HG03159 (cell line): Measurements from ENCODE around the gene HRCT1.
"Not testable (repeated sequence)": the region's sequence is repeated elsewhere in the genome, so short reads cannot be mapped to it uniquely, and the experiment has no call there.

Experiments used
- ATAC-seq: cut with Tn5 transposase; IDR thresholded peaks from one replicate; pipeline ENCODE4 v1.9.1; 2021; ENCODE audit warnings: mild to moderate bottlenecking, moderate library complexity; ENCODE audit not compliant: unreplicated experiment

Gene HRCT1

DNA sequence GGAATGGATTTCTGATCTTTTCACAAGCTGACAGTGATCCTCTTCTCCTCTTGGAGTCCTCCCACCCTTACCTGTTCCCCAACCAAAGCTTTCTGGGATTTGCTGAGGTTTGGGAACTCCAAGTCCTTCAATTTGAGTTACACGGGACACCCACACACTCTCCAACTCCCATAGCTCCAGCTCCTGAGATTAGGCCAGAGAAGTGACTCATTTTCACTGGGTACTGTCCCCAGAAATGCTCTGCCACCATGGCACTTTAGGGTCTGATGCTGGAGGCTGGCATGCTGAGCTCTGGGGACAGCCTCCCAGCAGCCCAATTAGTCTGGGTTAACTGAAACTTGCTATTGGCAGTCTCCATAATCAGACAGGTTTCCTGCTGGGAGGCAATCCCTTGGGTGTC is 14.0 kb upstream of the HRCT1 start:
- ATAC-seq, result no peak

DNA sequence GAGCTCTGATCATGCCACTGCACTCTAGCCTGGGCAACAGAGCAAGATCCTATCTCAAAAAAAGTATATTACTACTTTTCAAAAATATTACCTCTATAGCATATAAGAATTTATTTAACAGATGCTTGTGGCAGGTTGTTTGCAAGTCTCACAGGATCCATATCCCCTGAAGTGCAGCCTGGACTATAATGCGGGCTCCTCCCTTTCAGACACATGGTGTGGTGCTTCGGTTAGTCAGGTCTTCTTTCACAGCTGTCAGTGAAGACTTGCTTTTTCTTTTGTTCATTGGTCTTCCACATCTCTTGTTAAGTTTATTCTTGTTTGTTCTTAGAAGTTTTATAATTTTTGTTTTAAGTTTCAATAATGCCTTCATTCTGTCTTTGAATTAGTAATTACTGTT is 9.4 kb upstream of the HRCT1 start:
- no peak for ATAC-seq

GRCh38 chr9:35897376-35898099 is 8.5 kb upstream of the HRCT1 start:
- not testable (repeated sequence) for ATAC-seq

GRCh38 chr9:35898337-35898736 is 7.7 kb upstream of the HRCT1 start:
- no peak for ATAC-seq

- ATAC-seq, result no peak
Observed at GRCh38 chr9:35899021-35899420, 7.0 kb upstream of the HRCT1 start.

DNA sequence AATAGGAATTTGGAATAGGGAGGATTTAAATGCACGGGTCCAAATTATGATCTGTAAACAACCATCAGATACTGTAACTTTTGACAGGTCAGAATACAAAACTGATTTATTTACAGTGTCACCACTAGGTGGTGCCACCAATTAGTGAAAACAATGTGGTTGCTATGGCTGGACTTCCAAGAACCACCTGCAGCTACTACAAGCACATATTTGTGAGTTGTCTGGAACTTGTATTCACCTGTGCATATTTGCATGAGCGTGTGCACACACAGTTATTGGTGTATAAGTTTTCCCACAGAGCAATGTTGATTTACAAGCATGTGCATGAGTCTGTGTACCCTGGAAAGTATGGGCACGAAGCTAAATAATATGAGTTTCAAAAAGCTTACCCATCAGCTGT is 3.0 kb upstream of the HRCT1 start:
- no peak for ATAC-seq

- ATAC-seq, result no peak
Observed at GRCh38 chr9:35904338-35904737, 1.7 kb upstream of the HRCT1 start.

- ATAC-seq, result no peak
Observed at GRCh38 chr9:35905051-35905781, 786 bp upstream of the HRCT1 start.

DNA sequence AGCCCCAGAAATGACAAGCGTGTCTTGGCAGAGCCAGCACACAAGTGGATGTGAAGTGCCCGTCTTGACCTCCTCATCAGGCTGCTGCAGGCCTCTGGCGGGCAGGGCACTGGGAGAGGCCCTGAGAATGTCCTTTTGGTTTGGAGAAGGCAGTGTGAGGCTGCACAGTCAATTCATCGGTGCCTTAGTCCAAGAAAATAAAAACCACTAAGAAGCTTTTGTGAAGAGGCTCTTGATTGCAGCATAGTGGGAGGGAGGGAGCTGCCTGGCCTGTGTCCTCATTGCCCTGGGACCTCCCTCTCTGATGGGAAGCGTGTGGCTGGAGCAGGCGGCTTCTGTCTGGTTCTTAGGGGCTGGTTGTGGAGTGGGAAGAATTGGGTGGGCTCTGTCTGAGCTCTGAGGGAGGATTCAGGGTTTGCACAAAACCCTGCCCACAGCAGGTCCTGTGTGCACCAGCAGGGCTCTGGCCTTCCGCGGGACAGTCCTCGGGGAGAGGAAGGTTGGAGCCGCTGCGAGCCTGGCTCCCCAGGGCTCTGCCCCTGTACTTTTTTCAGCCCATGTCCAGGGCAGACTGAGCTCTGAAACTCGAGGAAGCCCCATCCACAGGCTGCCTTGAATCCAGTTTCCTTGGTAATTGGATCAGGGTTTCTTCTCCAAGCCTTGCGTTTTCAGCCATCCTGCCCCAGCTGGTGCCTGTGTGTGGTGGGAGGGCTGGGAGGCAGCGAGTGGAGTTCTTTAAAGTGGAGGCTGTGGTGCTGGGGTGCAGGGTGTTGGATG is 1.1 kb downstream of the HRCT1 start:
- no peak for ATAC-seq

DNA sequence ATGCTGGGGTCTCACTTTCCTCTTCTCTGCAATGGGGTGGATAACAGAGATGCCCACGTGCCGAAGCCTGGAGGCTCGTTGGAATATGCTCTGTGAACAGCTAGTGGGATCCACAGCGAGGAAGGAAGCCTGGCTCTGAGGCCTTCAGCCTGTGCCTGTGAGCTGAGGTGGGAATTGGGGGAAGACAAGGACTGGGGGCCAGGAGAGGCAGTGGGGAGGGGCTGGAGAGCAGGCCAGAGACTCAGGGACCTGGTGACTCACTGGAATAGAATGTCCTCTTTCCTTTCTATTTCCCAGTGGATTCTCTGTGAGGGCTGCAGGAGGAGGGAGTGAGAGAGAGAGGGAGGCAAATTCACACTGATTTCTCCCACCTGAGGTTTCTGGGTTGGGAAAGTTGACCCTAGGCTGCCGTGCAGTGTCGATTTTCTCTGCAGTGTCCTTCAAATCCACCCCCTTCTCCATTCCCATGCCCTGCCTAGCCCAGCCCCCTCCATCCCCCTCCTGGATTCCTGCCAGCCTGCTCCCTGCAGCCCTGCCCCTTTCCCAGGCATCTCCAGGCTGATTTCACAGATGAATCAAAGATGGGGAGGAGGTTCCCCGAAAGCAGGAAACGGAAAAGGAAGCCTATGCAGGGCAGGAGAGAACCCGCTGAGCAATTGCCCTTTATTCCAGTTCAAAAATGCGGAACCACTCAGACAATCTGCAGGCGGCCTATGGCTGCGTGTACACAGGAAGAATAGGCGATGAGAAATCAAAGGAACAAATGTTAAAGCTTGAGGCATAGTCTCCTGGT is 1.9 kb downstream of the HRCT1 start:
- ATAC-seq, result no peak

DNA sequence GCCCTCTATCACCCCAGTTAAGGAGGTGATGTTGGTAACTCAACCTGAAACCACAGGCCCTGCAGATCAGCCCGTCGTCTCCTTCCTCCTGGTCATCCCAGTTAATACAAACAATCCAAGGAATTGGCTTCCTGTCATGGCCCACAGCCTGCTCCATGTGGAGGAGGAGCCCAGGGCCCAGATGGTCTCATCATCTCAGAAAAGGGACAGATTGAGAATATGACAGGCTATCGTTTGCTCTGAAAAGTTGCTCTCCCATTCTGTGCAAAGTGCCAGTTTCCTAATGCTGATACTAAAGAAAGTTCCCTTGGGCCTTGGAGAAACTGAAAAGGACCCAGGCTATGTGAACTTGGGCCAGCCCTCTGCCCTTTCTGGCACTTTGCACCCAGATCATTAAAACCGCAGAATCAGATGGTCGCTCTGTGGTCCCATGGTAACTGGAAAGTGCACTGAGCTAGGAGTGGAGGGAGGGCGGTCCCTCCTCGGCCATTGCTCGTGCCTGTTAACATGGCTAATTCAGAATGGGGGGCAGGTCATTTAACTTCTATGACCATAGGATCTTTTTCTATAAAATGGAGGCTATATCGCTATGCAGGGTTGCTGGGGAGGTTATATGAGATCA is 2.6 kb downstream of the HRCT1 start:
- no peak for ATAC-seq

DNA sequence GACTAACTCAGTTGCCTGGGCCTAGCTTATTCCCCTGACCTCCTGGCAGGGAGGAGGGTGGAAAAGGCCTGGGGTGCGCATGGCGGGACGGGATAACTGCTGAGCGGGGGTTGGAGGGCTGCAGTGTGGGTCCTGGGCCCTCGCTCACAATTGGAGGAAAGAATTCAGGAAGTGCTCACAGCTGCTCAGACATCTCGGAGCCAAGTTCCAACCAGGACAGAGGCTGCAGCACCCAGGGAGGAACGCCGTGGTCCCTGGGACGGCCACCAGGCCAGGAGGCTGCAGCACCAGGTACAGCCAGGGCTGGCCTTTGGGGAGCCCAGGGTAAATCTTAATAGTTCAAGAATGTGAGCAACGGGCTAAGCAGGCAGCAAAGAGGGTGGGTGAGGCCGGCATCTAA is 3.3 kb downstream of the HRCT1 start, which contains the start of gene SPAAR:
SPAAR (plus strand) TSS at position 217 of the 400 bp plus-strand sequence. CDS start 974 bp downstream, outside the sequence.
- ATAC-seq, result no peak

DNA sequence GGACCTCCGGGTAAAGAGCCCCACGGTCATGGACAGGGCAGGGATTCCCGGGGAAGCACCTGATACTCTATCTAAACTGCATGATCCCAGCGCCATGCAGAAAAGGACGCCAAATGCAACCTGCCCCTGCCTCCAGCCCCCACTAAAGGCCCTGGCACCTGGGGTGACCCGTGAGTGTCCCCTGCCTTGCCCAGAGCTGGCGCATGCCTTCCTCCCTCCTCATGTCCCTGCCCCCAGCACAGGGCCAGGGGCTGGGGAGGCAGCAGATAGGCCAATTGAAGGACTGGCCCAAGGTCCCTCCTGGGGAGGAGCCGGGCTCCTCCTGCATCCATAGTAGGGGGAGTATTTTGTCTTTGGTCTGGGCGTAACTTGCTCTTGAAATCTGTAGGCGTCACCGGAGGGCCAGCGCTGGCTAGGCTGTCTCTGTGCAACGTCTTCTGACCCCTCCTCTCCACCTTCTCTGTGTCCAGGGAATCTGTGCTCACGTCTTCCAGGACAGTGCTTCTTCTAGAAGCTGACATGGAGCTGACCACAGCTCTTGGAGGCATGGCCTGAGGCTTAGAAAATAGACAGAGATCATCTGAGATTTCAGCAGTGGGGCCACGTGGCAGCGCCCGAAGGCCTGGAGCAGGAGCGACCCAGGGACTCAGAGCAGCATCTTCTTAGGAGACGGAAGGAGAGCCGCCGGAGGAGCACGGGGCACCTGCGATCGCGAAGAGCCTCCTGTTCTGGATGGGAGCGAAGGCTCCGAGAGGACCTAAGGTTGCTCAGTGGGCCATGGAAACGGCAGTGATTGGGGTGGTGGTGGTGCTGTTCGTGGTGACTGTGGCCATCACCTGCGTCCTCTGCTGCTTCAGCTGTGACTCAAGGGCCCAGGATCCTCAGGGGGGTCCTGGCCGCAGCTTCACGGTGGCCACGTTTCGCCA is 3.9 kb downstream of the HRCT1 start:
- no peak for ATAC-seq

- ATAC-seq, result no peak
Observed at GRCh38 chr9:35910613-35911359, 4.8 kb downstream of the HRCT1 start.

GRCh38 chr9:35911690-35912089 is 5.7 kb downstream of the HRCT1 start:
- ATAC-seq, result no peak

- no peak for ATAC-seq
Observed at GRCh38 chr9:35912791-35913400, 6.9 kb downstream of the HRCT1 start.

DNA sequence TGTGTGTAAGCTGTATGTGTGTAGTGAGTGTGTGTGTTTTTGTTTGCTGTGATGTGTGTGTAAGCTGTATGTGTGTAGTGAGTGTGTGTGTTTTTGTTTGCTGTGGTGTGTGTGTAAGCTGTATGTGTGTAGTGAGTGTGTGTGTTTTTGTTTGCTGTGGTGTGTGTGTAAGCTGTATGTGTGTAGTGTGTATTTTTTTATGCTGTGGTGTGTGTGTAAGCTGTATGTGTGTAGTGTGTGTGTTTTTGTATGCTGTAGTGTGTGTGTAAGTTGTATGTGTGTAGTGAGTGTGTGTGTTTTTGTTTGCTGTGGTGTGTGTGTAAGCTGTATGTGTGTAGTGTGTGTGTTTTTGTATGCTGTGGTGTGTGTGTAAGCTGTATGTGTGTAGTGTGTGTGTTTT is 7.4 kb downstream of the HRCT1 start:
- not testable (repeated sequence) for ATAC-seq

DNA sequence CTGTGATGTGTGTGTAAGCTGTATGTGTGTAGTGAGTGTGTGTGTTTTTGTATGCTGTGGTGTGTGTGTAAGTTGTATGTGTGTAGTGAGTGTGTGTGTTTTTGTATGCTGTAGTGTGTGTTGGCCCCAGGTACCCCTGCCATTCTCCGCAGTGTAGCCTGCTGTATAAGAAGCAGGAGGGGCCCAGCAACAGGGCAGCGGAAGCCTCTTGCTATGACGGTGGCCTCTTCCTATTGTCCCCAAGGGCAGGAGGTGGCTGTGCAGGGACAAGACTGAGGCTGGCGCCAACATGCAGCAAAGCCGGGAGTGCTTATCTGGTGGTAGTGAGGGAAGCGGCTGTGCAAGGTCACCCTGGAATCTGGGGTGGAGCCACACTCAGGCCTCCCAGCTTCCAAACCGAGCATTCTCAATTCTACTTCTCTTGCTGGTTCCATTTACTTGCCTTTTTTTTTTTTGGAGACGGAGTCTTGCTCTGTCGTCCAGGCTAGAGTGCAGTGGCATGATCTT is 8.4 kb downstream of the HRCT1 start:
- no peak for ATAC-seq
